Transverse colon (tissue), 3 donors: Measurements from ENCODE around the gene NUP210.

Source experiments
- CTCF ChIP-seq, 5 experiments: fragments of 200-600 bp in 3 of 5; fragments of 450-650 bp in 2 of 5; sonication (generic) in 3 of 5; IDR thresholded peaks; 1 replicate in 2 of 5; 2 replicates in 3 of 5; pipeline ENCODE4 v1.5.1; 2016 to 2017; ENCODE audit warnings: antibody characterized with exemption in 5 of 5, inconsistent platforms in 3 of 5, mild to moderate bottlenecking in 2 of 5, moderate library complexity in 1 of 5
- POLR2A ChIP-seq: fragments of 450-650 bp; IDR thresholded peaks from one replicate; pipeline ENCODE4 v1.6.1; 2016; ENCODE audit warnings: antibody characterized with exemption, mild to moderate bottlenecking, moderate library complexity

- TF ChIP-seq CTCF (IDR thresholded peaks at IDR 0.05) (no peak), POLR2A (no peak)
Observed at GRCh38 chr3:13285007-13285567, 135.0 kb downstream of the NUP210 start.
